ENCODE measurements around the gene GALNT14.
"Not testable (repeated sequence)": the region's sequence is repeated elsewhere in the genome, so short reads cannot be mapped to it uniquely, and the experiment has no call there.

Gene GALNT14

GRCh38 chr2:31138037-31138962 lies at the start of gene GALNT14:
TSS of gene GALNT14 (minus strand) at chr2:31138440. CDS start at chr2:31138086, 354 bp downstream.
- no peak within 1 kb of the TSS for H3K27ac ChIP-seq
- TF ChIP-seq CTCF (IDR thresholded peaks at IDR 0.05) = peak; percentile 53
- TF ChIP-seq ZFX (IDR thresholded peaks at IDR 0.05; ENCODE audit: borderline replicate concordance) = no peak

- no peak for TF ChIP-seq CTCF (IDR thresholded peaks at IDR 0.05)
- TF ChIP-seq ZFX (IDR thresholded peaks at IDR 0.05; ENCODE audit: borderline replicate concordance) = no peak
These were observed 48.9 kb upstream of the GALNT14 start for GRCh38 chr2:31187166-31187565.

GRCh38 chr2:31183973-31184372 lies 45.7 kb upstream of the GALNT14 start:
- not testable (repeated sequence) for H3K27ac ChIP-seq

More at GRCh38 chr2:31187166-31187565, 48.9 kb upstream of the GALNT14 start:
- H3K27ac ChIP-seq = no peak overlapping the region

- TF ChIP-seq ZFX (IDR thresholded peaks at IDR 0.05; ENCODE audit: borderline replicate concordance) (no peak), CTCF (IDR thresholded peaks at IDR 0.05) (no peak)
- no peak overlapping the region for H3K27ac ChIP-seq
These were observed 38.5 kb upstream of the GALNT14 start for GRCh38 chr2:31176742-31177141.

- no peak overlapping the region for H3K27ac ChIP-seq
- no peak for TF ChIP-seq CTCF (IDR thresholded peaks at IDR 0.05)
- TF ChIP-seq ZFX (IDR thresholded peaks at IDR 0.05; ENCODE audit: borderline replicate concordance) = no peak
These were observed 32.9 kb upstream of the GALNT14 start for GRCh38 chr2:31171142-31171541.

- TF ChIP-seq ZFX (IDR thresholded peaks at IDR 0.05; ENCODE audit: borderline replicate concordance) = no peak
- TF ChIP-seq CTCF (IDR thresholded peaks at IDR 0.05) = peak; percentile 87
- no peak overlapping the region for H3K27ac ChIP-seq
These were observed 31.9 kb upstream of the GALNT14 start for GRCh38 chr2:31170071-31170698.

GRCh38 chr2:31168291-31168690 lies 30.1 kb upstream of the GALNT14 start:
- TF ChIP-seq CTCF (IDR thresholded peaks at IDR 0.05) (no peak), ZFX (IDR thresholded peaks at IDR 0.05; ENCODE audit: borderline replicate concordance) (no peak)
- H3K27ac ChIP-seq = no peak overlapping the region

Data from 22Rv1 (cell line).